ENCODE results near the gene GPC6.

The GPC6 gene

DNA sequence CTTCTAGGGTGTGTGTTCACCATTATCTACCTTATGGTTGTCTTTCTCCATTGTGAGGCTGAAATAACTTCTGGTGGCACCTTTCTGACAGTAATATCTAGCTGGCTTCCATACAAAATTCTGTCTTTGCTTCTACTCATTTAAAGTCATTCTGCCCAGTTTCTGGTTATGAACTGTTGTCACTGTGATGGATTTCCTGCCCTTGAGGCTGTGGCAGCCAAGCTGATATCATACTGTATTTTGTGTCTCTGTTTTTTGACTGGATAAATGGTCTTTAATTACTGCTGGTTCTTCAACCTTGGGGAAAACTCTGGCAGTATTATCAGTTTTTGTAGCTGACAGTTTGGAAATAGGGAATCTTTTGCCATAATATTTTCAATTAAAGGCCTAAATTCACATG is 233.4 kb downstream of the GPC6 start:
- TF ChIP-seq CTCF (conservative IDR thresholded peaks at IDR 0.05; ENCODE audit: low read depth, low read length): no peak
- H3K4me3 ChIP-seq (ENCODE audit: low read depth, low read length): no peak overlapping the region
- no peak for DNase-seq (ENCODE audit: low read depth)

GRCh38 chr13:93462151-93462550 is 235.5 kb downstream of the GPC6 start:
- DNase-seq (ENCODE audit: low read depth): no peak
- no peak for TF ChIP-seq CTCF (conservative IDR thresholded peaks at IDR 0.05; ENCODE audit: low read depth, low read length)
- no peak overlapping the region for H3K4me3 ChIP-seq (ENCODE audit: low read depth, low read length)

DNA sequence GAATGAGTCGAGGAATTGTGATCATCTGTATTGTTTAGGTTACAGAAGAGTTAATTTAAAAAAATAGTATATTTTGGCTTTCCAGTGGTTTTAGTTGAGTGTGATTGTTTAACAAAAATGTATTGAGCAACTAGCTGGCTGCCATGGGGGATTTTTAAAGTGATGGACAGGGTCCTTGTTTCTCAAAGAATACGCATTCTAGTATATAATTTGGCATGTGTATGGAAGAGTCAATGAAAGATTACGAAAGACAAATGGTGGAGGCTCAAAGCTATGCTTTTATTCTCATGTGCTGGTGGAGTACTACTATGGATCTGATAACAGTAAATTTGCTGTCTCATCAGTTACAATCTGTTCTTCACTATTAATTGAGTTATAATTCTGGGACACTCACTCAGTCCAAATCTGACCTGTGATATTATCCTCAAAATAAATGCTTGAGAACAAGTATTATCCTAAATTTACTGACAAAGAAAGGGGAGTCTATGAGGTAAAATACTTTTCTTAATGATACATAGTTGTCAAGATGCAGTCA is 240.0 kb downstream of the GPC6 start:
- TF ChIP-seq CTCF (conservative IDR thresholded peaks at IDR 0.05; ENCODE audit: low read depth, low read length): no peak
- peak; percentile 60 for DNase-seq (ENCODE audit: low read depth)
- no peak overlapping the region for H3K4me3 ChIP-seq (ENCODE audit: low read depth, low read length)

DNA sequence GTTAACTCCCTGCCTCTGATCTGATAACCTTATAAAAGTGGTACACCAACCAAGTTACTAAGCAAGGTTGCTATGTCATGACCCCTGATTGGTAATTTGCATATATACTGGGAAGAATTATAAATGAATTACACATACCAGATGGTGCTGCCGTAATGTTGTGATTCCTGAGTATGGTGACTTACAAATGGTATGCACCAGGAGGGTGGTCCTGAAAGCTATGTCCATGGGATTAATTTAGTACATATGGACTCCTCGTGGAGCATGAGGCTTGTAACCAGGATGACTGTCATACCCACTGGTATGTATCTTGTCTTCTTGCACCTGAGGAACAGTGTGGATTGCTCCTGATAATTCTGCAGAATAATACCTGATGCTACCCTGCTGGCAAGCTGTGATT is 240.6 kb downstream of the GPC6 start:
- no peak for DNase-seq (ENCODE audit: low read depth)
- no peak for TF ChIP-seq CTCF (conservative IDR thresholded peaks at IDR 0.05; ENCODE audit: low read depth, low read length)
- H3K4me3 ChIP-seq (ENCODE audit: low read depth, low read length): no peak overlapping the region

- DNase-seq (ENCODE audit: low read depth): no peak
- no peak for TF ChIP-seq CTCF (conservative IDR thresholded peaks at IDR 0.05; ENCODE audit: low read depth, low read length)
- H3K4me3 ChIP-seq (ENCODE audit: low read depth, low read length): no peak overlapping the region
Measured at GRCh38 chr13:93468433-93468832, 241.8 kb downstream of the GPC6 start.

GRCh38 chr13:93472296-93472695 is 245.7 kb downstream of the GPC6 start:
- no peak overlapping the region for H3K4me3 ChIP-seq (ENCODE audit: low read depth, low read length)
- TF ChIP-seq CTCF (conservative IDR thresholded peaks at IDR 0.05; ENCODE audit: low read depth, low read length): no peak
- no peak for DNase-seq (ENCODE audit: low read depth)

GRCh38 chr13:93472814-93473296 is 246.2 kb downstream of the GPC6 start:
- H3K4me3 ChIP-seq (ENCODE audit: low read depth, low read length): no peak overlapping the region
- no peak for TF ChIP-seq CTCF (conservative IDR thresholded peaks at IDR 0.05; ENCODE audit: low read depth, low read length)
- DNase-seq (ENCODE audit: low read depth): no peak

Data from choroid plexus epithelial cell (primary cell).